Right lobe of liver (tissue), 4 donors: ENCODE results near the gene KSR2.

Source experiments
- CTCF ChIP-seq, 4 donors: fragments of 200-600 bp in 3 of 4; fragments of 450-650 bp in 1 of 4; IDR thresholded peaks; one replicate each; pipeline versions ENCODE4 v1.5.1 to v1.8.0; 2016 to 2022; ENCODE audit warnings: antibody characterized with exemption in 4 of 4, mild to moderate bottlenecking in 2 of 4
- POLR2A ChIP-seq: fragments of 450-650 bp; IDR thresholded peaks from one replicate; pipeline ENCODE4 v1.6.1; 2017; ENCODE audit warnings: antibody characterized with exemption, mild to moderate bottlenecking
- donor health status: DM: no; HTN: no; CAD: no.
- donor health status: DM: no; HTN: no; CAD: no.
- donor health status: DM: no; HTN: yes; CAD: no.

- TF ChIP-seq CTCF (IDR thresholded peaks at IDR 0.05) (no peak), POLR2A (no peak)
These were observed 49.1 kb upstream of the KSR2 start for GRCh38 chr12:118017926-118018325.
